GM21576 (cell line): ENCODE measurements around the gene CDK5RAP3.
"Not testable (repeated sequence)": the region's sequence is repeated elsewhere in the genome, so short reads cannot be mapped to it uniquely, and the experiment has no call there.

Experiments used
- ATAC-seq: cut with Tn5 transposase; IDR thresholded peaks from one replicate; pipeline ENCODE4 v1.9.1; 2021; ENCODE audit warnings: mild to moderate bottlenecking, moderate library complexity; ENCODE audit not compliant: unreplicated experiment

CDK5RAP3 gene

DNA sequence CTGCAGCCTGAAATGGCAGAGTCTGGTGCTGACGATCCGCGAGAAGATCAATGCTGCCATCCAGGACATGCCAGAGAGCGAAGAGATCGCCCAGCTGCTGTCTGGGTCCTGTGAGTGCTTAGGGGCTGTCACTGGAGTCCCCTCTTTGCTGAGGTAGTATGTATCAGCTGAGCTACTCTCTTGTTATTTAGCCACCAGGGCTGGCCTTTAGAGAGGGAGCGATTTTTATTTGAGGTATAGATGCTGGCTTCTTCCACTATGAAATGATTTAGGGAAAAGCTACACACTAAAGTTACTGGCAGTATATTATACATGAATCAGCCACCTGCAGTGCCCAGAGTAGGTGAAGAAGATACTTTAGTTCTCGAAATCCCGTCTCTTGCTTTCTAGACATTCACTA is 2.6 kb downstream of the CDK5RAP3 start:
- no peak for ATAC-seq

GRCh38 chr17:47975189-47975822 is 4.4 kb downstream of the CDK5RAP3 start:
- no peak for ATAC-seq

GRCh38 chr17:47975823-47976205 is 4.9 kb downstream of the CDK5RAP3 start:
- no peak for ATAC-seq

- ATAC-seq = no peak
Measured at GRCh38 chr17:47978324-47978723, 7.4 kb downstream of the CDK5RAP3 start.

DNA sequence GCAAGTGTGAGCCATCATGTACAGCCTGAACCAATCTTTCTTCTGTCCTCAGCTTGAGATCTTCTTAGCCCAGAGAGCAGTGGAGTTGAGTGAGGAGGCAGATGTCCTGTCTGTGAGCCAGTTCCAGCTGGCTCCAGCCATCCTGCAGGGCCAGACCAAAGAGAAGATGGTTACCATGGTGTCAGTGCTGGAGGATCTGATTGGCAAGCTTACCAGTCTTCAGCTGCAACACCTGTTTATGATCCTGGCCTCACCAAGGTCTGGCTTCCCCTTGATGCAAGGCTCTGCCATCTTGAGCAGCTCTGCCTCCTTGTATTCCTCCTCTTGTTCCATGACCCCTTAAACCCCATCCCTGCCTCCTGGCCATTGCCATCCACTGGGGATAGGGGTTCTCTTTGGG is 9.6 kb downstream of the CDK5RAP3 start:
- ATAC-seq = no peak

DNA sequence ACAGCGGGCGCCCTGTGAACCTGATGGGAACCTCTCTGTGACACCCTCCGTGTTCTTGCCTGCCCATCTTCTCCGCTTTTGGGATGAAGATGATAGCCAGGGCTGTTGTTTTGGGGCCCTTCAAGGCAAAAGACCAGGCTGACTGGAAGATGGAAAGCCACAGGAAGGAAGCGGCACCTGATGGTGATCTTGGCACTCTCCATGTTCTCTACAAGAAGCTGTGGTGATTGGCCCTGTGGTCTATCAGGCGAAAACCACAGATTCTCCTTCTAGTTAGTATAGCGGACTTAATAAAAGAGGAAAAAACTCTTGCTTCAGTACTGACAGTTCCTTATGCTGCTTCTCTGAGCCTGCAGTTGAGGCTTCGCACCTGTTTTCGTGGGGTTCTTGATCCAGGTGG is 10.5 kb downstream of the CDK5RAP3 start:
- ATAC-seq = no peak

DNA sequence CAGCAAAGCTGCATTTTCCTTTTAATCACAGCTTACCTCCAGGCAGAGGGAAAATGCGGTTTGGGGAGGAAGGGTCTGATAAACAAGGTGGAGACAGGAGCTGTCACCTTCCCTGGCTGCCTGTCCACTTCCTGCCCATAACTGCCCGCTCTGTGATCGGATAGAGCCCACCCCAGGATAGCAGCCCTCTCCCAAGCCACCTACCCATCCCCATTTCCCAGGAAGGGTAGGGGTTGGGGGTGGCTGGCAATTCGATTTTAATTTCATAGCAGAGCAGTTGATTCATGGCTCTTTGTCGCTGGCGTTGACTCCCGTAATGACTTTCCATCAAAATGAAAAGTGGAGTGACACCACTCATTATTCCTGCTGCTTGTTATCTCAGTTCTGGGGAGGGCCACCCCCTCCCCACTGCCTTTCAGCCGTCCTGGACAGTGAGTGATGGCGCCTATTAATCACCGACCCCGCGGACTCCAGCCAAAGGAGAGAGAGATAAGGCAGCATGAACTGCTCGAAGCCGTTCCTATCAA is 11.2 kb downstream of the CDK5RAP3 start:
- ATAC-seq = no peak

- ATAC-seq = no peak
Measured at GRCh38 chr17:47982645-47983390, 11.9 kb downstream of the CDK5RAP3 start.

DNA sequence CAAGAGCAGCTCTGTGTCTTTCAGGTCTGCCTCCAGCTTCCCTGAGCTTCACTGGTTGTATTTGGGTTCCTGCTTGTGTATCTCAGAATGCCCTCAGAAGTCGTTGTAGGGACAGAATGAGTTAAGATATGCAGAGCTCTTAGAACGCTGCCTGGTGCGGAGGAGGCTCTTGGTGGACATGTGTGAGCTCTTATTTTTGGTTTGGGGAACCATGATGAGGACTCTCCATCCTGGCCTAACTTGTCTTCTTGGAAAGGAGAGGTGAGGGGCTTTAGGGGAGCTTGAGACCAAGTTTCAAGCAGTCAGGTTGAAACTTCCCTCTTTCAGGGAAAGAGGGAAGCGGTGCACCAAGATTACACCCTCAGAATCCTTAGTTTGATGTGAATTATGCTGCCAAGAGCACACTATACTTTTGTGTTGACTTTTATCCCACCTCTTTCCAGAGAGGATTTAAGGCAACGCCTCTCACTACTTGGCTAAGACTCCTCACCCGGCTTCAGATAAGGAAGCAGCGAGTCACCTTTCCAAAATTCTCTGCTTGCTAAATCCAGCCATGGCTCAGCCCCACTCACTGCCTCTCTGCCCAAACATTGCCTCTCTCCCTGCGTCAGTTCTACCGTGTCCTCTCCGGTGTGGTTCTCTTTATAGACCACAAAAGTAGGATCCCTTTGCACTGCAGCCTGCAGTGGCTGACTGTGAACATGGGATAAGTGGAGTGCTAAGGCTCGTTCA is 12.7 kb downstream of the CDK5RAP3 start:
- no peak for ATAC-seq

GRCh38 chr17:47986520-47986919 is 15.6 kb downstream of the CDK5RAP3 start:
- ATAC-seq = no peak

DNA sequence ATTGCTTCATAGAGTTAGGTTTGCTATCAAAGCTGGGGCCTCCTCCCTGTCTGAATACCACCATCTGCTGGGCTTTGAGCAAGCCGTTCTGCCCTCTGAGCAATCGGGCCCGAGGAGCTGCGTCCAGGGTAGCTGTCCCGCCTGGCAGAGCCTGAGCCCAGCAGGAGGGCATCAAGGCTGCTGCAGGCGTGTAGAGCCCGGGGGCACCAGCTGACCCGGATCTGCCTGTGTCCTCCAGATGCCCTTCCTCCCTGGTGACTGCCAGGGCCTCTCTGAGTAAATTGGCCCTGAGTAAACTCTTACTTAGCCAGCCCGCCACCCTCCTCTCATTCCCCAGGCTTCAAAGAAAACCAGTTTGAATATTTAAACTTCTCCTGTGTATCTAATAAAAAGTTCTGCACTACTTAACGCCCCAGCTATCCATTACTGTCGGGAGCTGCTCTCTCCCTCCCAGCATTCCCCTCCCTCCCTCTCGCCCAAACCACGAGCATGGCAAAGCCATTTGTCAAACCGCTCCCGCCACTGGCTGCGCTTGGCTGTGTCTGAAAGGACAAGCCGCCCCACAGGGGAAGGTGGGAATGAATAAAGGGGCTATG is 16.4 kb downstream of the CDK5RAP3 start:
- ATAC-seq = no peak

DNA sequence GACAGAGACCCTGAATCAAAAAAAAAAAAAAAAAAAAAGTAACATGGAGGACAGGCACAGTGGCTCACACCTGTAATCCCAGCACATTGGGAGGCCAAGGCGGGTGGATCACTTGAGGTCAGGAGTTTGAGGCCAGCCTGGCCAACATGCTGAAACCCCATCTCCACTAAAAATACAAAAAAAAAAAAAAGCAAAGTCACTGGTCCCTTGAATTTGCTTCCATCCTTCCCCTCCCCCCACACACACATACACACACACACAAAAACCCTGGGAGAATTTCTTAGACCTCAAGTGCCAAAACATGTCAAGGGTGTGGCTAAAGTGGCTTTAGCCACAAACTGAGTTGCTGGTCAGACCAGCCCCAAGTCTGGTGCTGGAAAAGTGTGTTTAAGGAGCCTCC is 17.5 kb downstream of the CDK5RAP3 start:
- not testable (repeated sequence) for ATAC-seq

- no peak for ATAC-seq
Measured at GRCh38 chr17:47989159-47989558, 18.2 kb downstream of the CDK5RAP3 start.

DNA sequence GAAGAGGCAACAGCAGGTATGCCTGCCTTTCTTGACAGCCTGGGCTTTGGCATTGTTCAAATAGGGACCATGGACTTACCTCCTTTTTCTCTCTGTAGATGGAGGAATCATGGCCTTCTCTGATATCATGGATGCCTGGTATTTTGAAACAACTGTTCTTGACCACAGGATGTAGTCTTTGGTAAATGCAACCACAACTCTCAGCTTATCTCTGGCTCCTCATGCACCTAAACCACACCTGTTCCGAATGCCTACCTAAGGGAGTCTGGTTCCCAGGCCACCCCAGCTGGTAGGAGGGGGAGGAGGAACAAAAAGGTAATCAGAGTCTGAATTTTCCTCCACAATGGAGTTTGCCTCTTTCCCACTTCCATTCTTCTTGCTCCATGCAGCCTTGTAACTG is 18.8 kb downstream of the CDK5RAP3 start:
- ATAC-seq = no peak

GRCh38 chr17:47990962-47991731 is 20.2 kb downstream of the CDK5RAP3 start:
- no peak for ATAC-seq

- ATAC-seq = no peak
Measured at GRCh38 chr17:47992216-47992615, 21.3 kb downstream of the CDK5RAP3 start.

DNA sequence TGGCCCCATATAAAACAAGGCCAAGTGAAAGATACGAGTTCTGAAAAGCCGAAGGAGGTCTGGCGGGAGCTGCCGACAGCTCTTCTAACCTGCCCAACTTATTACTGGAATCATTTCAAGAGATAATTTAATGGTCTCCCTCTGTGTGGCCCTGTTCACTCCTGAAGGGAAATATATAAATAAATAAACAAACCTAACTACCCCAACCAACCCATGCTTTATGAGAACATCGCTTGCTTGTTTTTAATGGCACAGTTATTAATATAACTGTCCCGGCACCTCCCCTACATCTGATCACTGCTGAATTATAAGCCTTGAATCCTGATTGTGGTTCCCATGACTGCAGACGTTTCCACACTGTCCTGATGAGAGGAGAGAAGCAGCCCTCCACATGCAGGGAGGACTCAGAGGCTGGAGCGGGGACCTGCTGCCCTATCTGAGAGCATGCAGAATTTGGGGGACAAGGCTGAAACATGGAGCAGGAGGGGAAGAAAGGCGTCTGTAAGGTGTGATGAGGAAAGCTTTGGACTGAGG is 22.2 kb downstream of the CDK5RAP3 start:
- no peak for ATAC-seq

DNA sequence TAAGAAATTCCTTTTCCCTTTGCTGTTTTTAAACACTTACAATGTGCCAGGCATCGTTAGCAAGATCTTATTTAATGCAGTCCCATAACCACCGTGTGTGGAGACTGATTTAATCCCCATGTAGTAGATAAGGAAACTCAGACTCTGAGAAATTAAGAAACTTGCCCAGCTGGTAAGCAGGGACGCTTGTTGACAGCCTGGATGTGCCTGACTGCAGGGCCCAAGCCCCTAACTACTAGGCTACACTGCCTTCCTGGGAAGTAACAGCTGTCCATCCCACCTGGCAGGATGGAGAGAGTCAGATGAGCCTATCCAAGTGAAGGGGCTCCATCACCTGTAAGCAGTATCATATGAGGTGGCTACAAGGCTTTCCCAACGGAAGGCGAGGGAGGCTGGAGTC is 23.1 kb downstream of the CDK5RAP3 start:
- no peak for ATAC-seq

GRCh38 chr17:47994724-47995123 is 23.8 kb downstream of the CDK5RAP3 start:
- ATAC-seq = no peak

DNA sequence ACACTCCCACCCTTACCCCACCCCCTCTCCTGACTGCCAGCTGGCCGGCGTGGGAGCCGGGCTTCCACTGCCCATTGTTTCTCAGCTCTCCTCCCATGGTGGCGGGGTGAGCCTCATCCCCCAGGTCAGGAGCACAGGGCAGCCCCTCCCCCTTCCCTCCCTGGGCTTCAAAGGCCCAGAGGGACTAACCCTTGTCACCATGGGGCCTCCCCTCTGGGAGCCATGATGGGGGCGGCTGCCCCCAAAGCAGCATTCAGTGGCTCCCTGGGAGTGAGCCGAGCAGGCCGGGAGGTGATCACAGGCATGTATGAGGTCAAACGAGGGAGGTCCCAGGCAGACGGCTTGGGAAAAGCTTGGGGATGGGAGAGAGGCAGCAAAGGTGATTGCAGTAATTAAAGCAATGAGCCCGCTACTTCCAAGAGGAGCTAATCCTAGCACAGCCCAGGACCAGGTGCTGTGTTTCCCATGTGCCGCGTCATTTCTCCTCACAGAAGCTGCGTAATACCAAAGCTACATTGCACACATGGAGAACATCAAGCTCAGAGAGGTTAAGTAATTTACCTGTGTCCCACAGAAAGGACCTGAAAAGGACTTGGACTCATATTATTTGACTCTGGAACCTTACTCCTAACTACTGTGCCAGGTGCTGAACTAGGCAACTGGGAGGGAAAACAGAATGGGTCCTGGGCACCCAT is 24.5 kb downstream of the CDK5RAP3 start:
- ATAC-seq = no peak
